ENCODE results near the gene NFIA.

DNA sequence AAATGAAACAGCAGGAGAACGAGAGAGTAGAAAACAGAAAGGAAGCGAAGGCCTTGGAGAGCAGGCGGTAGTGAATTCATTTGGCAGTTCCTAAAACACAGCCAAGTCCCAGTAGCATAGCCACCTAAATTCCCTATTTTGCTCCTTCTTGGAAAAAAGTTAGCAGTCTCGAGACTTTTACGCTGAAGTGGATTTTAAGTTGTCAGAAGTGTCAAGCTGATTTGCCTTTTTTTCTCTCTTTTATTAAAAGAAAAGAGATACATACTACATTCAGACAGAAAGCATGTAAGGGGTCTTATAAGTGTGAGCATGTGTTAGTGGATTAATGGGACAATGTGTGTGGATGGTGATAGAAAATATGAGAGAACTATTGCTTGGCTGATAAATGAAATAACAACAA, 19.2 kb downstream of the NFIA start:
- TF ChIP-seq, protein P1, sequence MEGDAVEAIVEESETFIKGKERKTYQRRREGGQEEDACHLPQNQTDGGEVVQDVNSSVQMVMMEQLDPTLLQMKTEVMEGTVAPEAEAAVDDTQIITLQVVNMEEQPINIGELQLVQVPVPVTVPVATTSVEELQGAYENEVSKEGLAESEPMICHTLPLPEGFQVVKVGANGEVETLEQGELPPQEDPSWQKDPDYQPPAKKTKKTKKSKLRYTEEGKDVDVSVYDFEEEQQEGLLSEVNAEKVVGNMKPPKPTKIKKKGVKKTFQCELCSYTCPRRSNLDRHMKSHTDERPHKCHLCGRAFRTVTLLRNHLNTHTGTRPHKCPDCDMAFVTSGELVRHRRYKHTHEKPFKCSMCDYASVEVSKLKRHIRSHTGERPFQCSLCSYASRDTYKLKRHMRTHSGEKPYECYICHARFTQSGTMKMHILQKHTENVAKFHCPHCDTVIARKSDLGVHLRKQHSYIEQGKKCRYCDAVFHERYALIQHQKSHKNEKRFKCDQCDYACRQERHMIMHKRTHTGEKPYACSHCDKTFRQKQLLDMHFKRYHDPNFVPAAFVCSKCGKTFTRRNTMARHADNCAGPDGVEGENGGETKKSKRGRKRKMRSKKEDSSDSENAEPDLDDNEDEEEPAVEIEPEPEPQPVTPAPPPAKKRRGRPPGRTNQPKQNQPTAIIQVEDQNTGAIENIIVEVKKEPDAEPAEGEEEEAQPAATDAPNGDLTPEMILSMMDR (IDR thresholded peaks at IDR 0.05): no peak
- TF ChIP-seq POLR2A (IDR thresholded peaks at IDR 0.05): no peak

Measured in Peyer's patch (tissue), 4 donors.